T1000 (cell line): Measurements from ENCODE around the gene SYCP2.
"Not testable (repeated sequence)": the region's sequence is repeated elsewhere in the genome, so short reads cannot be mapped to it uniquely, and the experiment has no call there.

Source experiments
- DNase-seq: peaks from one replicate; lab custom pipeline; 2025; ENCODE audit warnings: mixed read lengths; lab: John Stamatoyannopoulos, UW

SYCP2 gene, protein sequence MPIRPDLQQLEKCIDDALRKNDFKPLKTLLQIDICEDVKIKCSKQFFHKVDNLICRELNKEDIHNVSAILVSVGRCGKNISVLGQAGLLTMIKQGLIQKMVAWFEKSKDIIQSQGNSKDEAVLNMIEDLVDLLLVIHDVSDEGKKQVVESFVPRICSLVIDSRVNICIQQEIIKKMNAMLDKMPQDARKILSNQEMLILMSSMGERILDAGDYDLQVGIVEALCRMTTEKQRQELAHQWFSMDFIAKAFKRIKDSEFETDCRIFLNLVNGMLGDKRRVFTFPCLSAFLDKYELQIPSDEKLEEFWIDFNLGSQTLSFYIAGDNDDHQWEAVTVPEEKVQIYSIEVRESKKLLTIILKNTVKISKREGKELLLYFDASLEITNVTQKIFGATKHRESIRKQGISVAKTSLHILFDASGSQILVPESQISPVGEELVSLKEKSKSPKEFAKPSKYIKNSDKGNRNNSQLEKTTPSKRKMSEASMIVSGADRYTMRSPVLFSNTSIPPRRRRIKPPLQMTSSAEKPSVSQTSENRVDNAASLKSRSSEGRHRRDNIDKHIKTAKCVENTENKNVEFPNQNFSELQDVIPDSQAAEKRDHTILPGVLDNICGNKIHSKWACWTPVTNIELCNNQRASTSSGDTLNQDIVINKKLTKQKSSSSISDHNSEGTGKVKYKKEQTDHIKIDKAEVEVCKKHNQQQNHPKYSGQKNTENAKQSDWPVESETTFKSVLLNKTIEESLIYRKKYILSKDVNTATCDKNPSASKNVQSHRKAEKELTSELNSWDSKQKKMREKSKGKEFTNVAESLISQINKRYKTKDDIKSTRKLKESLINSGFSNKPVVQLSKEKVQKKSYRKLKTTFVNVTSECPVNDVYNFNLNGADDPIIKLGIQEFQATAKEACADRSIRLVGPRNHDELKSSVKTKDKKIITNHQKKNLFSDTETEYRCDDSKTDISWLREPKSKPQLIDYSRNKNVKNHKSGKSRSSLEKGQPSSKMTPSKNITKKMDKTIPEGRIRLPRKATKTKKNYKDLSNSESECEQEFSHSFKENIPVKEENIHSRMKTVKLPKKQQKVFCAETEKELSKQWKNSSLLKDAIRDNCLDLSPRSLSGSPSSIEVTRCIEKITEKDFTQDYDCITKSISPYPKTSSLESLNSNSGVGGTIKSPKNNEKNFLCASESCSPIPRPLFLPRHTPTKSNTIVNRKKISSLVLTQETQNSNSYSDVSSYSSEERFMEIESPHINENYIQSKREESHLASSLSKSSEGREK (N-terminal part only)

GRCh38 chr20:59933296-59933848, at the start of gene SYCP2:
Gene SYCP2 (minus strand): TSS chr20:59933637. CDS start chr20:59922413, 11,224 bp downstream.
- DNase-seq = no peak

- DNase-seq = no peak
These were observed 49.6 kb upstream of the SYCP2 start for GRCh38 chr20:59983076-59983475.

DNA sequence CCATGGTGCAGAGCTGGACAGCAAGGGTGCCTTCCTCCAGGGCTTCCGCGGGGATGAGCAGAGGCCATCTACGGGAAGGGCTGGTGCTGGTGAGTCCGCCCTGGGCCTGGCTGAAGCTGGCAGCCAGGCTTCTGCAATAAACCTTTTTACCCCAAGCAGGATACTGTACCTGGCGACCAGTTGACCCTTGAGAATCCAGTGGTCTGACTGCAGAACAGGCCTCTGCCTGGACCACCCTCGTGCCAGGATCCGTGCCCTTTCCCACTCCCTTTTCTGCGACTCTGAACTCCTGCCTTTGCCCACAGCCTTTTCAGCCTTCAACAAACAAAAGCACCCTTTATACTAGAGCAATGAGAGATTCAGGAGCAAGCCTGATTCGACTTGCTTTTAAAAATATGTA, 43.6 kb upstream of the SYCP2 start:
- no peak for DNase-seq

DNA sequence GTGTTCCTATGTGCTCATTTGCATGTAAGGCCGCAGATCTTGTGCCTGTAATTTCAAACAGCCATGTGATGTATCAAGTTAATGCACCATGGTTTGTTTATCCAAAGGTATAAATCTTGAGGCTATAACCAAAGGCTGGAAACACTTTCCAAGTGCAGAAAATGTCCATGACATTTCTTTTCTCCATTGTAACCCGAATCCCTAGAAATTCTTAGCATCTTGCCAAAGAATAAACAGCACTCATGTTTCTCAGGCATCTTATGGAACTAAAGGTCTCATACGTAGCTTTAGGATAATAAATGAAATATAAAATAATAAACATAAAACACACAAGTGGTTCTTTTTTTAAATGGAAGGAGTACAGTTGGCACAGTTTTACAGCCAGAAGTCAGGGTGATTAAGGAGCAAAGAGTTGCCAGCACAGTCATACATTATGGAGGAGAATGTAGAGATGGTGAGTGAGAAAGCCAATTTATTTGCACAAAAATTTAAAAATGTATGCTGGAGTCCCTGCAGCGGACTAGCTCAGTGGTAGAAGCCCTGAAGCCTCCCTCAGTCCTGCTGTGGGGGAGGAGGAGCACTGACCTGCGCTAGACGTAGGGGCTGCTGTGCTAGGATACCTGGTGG, 42.8 kb upstream of the SYCP2 start:
- DNase-seq = no peak

DNA sequence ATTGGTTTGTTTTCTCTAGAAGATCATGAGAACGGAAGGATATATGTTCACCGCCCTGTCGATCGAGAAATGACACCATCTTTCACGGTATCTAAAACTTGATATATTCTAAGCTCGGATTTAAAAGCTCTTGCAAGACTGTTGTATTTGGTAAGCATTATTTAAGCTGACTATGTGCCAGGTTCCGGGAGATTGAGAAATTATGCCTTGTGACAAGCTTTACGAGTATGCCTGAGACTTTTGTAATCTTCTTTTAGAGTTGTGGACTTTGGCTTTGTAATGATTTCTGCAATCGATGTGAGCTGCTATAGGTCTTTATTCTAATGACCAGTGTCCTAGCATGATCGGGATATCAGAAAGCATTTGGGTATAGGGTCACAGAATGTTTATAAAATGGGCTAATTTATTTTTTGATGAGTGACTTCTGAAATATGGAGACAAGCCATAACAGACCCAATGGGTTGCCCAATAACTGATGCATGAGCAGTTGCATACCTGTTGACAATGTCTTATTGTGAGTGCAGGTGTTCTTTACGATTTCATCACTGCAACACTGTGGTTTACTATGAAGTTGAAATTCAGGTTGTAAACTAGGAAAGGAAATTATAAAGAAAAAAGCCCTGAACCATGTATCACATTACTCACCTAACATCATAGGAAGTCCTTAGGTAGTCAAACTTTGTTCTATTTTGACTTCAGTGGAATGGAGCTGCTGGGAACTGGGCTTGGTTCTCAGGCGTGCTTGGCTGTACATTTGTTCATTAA, 38.8 kb upstream of the SYCP2 start:
- no peak for DNase-seq

- no peak for DNase-seq
These were observed 38.0 kb upstream of the SYCP2 start for GRCh38 chr20:59971428-59971827.

- DNase-seq = no peak
These were observed 33.0 kb upstream of the SYCP2 start for GRCh38 chr20:59966428-59966827.

DNA sequence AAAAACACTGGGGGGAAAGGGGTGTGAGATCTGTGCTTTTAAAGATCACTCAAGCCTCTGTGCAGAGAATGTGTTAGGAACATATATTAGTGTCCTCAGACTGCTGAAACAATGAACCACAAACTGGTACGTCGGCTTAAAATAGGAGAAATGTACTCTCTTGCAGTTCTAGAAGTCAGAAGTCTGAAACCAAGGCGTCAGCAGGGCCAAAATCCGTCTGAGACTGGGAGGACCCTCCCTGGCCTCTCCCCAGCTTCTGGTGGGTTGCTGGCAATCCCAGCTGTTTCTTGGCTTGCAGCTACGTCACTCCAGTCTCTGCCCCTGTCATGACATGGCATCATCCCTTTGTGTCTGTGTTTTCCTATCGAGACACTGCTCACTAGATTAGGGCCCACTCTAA, 28.7 kb upstream of the SYCP2 start:
- no peak for DNase-seq

- DNase-seq = no peak
These were observed 28.0 kb upstream of the SYCP2 start for GRCh38 chr20:59961423-59961822.

DNA sequence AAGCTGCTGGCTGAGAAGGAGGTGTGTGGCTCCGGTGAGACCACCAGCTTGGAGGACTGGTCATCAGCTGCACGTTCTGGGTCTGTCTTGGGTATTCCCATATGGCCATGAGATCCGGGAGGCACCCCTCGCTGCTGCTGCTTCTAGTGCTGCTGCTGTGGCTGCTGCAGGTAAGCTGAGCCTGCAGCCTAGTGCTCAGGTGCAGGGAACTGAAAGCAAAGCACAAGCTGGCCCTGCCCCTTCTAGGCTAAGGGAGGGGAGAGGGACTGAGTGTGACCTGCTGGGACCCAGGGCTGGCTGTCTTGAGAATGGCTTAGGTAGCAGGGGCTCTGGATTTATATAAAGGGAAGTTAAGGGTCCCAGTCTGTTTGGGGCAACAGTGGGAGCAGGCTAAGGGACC, 25.2 kb upstream of the SYCP2 start:
- DNase-seq = no peak

DNA sequence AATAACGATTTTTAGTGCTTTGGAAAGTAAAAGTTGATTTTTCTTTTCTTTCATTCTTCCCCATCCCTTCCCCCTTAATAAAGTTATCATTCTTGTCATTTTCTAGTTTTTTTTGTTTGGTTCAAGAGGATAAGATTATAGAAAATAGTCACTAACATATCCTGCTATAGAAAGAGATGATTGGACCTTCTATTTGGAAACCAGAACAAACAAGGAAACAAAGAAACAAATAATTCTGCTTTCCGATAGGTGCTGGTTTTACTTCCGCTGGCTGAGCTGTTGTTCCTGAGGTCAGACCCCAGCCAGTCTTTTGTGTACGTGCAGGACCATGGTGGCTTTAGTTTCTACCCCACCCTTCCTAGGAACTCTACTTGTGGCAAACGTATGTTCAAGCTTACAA, 24.7 kb upstream of the SYCP2 start, which contains the start of gene CDH26:
TSS of gene CDH26 (plus strand) at position 301 of the 400 bp plus-strand sequence. CDS start 304 bp downstream, outside the sequence.
- DNase-seq = no peak

- not testable (repeated sequence) for DNase-seq
These were observed 24.1 kb upstream of the SYCP2 start for GRCh38 chr20:59957568-59957967.

- DNase-seq = no peak
These were observed 21.8 kb upstream of the SYCP2 start for GRCh38 chr20:59955131-59955796.

DNA sequence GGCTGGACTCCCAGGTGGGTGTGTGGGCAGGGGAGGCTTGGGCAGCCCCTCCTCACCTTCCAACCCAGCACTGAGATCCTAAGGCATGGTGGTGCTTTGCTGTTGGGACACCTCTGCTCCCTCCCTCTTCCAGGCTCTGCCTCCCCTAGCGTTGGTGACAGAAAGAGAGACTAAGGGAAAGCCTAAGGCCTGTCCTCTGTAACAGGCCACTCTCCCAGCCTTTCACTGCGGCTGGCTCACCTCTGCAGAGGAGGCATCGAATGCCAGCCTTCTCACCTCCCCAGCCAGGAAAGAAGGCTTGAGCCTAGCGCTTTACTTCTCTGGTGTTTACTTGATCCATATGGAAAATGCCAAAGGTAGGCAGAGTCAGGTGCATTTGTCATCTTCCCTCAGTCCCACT, 21.3 kb upstream of the SYCP2 start:
- DNase-seq = no peak

- no peak for DNase-seq
These were observed 16.5 kb upstream of the SYCP2 start for GRCh38 chr20:59949911-59950310.

GRCh38 chr20:59948828-59949720, 15.6 kb upstream of the SYCP2 start:
- no peak for DNase-seq

DNA sequence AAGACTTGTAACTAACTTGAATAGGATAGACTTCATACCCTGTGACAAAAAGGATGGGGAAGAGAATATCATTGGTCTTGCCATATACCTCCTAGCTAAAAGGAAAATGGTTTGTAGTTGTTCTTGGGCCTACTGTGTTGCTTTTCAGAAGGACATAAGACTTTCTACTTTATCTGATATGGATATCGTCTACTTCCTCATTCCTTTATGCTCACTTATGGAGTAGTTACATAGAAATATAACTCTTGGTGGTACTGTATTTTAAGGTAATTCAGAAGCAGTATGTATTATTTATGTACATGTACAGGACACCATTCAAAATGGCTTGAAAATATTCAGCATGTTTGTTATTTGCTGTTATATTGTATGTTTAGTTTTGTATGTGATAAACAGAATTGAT, 14.8 kb upstream of the SYCP2 start:
- no peak for DNase-seq

DNA sequence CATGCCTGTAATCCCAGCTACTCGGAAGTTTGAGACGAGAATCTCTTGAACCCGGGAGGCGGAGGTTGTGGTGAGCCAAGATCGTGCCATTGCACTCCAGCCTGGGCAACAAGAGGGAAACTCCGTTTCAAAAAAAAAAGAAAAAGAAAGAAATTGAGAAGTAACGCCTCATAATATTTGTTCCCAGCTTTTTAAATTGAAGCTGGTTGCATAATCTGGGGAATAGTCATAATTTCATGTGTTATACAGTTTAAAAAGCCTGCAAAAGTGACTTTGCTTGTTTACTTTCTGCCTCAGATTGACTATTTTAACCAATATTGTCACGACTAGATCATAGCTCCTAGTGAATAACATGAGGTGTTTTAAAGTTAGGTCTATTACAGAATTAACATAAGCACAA, 13.9 kb upstream of the SYCP2 start:
- no peak for DNase-seq

DNA sequence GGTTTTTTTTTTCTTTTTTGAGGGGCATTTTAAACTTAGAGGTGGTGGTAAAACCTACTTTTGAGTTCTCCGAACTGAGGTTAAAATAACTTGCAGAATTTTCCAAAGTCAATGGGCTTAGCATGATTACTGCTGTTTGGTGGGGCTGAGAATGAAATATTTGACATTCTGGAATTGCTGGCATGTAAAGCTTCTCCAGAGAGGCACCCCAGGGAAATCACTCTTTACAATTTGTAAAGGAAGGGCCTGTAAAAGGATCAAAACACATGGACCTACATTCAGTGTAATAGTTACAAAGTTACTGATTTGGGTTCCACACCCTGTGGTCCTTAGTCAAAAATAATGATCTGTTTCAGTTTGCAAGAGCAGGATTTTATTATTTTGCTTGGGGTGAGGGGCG, 12.3 kb upstream of the SYCP2 start:
- no peak for DNase-seq
